Stimulated activated CD8-positive, alpha-beta memory T cell treated with anti-CD3 and anti-CD28 coated beads, Interleukin-12 subunit alpha, Interleukin-12 subunit beta, amount 100 ng/mL, for 1 hour (primary cell): ENCODE measurements around the gene PBX2.
"Not testable (repeated sequence)": the region's sequence is repeated elsewhere in the genome, so short reads cannot be mapped to it uniquely, and the experiment has no call there.

Experiments used
- DNase-seq: peaks from one replicate; pipeline ENCODE4 v3.0.0-alpha.2; 2020; ENCODE audit warnings: low read depth

PBX2 gene

DNA sequence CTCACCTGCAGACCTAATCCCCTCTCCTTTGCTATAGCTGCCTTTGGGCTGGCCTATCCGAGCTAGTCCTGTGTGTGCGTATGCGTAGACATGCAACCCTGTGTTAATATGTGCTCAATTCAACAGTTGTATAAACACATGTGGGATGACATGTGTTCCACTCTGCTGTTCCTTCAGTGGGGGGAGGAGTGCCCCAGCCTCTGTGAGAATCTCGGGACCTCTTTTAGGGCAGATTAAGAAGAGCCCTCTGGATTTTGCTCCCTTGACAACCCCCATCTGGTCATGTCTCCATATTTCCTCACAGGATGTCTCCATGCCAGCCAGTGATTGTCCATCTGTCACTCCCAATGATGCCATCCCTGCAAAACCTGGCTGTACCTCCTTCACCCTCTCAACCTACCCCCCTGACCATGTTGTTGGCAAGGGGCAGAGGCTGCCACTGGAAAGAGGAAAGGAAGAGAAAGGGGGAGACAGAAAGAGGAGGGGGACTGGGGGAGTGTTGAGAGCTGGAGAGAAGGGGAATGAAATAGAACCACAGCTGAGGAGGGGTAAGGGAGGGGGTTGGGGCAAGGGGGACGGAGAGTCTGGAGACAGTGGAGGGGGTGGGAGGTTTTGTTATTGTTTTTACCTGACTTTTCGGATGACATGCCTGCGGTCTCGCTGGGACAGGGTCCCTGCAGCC is 38.7 kb downstream of the PBX2 start:
- no peak for DNase-seq

DNA sequence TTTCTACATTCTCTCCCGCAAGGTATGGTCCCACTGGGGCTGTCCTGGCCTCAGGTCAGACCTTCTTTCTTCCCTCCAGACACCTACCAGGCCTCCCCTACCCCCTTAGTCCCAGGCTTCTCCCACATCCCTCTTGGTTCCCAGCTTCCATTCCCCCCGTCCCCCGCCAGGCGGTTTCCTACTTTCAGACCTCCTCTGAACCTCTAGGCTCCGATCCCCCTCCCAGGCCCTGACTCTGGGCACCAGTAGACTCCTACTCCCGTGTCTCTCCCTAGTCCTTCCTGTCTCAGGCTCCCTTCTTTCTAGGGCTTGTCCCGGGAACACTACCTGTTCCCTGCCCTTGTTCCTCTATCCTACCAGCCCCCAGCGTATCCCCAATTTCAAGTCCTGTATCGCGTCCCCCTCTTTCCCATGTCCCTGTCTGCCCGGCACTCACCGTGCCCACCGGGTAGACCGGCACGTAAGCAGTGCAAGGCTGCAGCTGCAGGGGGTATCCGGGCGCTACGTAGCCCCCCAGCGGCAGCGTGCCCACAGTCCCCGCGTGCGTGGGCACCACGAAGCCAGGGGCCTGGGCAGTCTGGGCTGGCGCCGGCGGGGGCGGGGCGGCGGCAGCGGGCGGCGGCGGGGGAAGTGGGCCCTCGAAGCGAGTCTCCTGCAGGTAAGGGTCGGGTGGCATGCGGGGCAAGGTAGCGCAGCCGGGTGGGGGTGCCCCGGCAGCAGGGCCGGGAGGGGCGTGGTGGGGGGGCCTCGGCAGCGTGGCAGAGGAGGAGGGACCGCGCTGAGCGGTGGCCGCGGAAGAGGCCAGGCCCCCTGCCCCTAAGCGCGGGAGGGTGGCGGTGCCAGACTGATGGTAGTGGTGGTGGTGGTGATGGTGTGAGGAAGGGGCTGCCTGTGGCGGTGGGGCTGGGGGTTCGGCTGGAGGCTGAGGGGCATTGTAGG is 39.8 kb downstream of the PBX2 start:
- DNase-seq: no peak

DNA sequence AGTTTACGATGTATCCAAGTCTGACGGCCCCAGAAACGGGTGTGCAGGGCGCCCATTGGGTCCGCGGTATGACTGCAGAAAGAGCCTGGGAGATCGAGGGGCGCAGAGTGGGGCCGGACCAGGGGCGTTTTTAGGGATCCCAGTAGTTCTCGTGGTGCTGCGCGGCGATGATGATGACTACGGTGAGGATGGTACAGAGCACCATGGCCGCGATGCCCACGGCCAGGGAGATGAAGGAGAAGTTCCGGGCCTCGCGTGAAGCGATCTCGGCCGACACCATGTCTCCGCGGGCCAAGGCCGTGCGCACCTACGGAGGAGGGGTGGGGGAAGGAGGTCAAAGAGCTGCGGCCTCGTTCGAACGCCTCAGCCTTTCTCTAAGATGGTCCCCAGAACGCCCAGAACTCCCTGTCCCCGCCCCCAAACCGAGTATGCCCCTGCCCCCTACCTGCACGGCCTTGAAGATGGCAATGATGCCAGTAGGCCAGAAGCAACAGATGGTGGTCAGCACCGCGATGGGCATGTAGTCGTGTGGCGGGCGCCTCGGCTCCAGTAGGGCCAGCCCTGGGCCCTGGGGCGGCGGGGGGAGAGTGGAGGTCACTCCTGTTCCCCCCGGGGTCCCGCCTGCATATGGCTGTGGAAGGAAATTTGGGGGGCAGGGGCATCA is 40.8 kb downstream of the PBX2 start:
- DNase-seq: no peak

DNA sequence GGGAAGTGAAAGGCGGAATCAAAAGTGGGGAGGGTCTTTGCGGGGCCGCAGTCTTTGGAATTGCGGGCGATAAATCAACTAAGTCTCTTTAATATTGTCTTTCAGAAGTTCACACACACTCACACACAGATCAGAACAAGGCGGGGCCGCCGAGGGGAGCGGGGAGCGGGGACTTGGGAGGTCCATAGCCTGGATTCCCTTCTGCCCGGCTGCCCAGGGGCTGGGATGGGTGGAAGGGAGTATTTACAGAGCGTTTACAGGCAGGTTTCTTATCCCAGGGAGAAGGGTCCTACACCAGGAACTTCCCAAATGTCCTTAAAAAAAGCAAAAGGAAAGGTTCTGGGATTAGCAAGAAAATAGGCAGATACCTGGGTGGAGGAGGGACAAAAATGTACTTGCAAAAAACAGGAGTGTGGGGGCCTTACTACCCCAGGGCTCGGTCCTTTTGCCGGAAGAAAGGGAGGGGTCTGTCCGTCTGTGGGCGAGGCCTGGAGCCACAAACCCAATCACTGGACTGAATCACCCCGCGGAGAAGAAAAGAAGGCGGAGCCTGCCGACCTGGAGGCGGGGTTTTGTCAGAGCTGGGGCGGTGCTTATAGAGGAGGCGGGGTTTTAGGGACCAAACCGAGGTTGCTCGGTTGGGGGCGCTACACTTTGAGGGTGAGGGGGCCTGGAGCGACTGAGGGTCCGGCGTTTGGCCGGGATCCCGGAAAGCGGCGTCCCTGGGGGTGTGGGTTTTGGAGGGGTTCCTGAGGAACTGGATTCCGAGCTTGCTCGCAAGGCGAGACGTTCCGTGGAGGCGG is 41.5 kb downstream of the PBX2 start:
- peak; percentile 47 for DNase-seq

DNA sequence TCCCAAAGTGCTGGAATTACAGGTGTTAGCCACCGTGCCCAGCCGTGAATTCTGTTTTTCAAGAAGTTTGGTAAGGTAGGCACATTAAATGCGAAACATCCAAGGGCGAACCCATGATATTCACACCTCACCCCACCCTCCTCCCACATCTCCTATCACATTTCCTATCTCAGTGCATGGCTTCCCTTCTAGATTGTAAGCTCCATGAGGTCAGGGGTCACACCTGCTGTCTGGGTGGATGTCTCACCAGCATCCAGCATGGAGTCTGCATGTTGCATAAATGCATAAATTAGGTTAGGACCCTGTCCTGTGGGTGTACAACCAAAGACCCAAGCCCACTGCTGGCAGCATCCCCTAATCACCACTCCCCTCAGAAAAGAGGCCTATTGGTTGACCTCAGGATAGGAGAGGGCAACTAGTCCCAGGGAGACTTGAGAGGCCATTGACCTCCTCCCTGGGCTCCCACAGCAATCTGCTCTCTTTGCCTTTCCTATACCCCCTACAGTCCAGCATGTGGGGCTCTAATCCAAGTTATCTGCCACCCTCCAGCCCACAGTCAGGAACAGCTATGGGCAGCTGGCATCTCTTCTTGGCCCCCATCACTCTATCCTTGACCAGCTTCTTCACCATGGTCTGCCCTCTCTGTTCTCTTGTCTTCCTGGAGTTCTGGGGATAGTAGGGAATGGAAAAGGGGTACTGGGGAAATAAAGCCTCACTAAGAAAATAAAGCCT is 42.4 kb downstream of the PBX2 start:
- no peak for DNase-seq

DNA sequence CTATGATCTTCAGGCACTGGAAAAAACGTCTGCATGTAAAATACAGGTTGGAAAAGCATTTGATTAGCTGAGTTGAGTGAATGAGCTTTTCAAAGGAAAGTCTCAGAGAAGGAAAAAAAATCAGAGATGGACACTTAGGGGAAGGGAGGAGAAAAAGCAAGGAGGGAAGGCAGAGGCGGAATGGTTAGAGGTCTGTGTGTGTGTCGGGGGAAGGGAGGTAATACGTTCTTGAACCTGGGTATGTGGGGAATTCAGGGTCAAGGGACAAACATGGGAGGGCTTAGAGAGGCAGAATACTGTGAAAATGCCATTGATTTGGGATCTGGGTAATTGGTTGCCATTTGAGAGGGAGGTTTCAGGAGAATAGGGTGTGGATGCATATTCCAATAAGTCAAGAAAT is 43.3 kb downstream of the PBX2 start:
- no peak for DNase-seq

DNA sequence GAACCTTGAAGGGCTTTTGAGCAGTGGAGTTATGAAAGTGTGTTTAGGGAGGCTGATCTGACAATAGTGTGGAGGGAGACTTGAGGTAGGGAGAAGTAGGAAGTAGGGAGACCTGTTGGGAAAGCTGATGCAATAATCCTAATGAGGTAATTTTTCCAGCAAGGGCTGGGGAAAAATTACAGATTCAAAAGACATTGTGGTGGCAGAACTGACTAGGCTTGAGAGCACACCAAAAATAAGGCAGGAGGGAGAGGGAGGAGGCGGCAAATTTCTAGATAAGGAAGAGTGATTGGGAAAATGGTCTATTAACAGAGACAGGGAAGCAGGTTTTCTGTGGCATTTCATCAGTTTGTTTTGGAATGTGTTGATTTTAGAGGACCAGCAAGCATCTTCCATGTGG is 43.7 kb downstream of the PBX2 start:
- DNase-seq: no peak

DNA sequence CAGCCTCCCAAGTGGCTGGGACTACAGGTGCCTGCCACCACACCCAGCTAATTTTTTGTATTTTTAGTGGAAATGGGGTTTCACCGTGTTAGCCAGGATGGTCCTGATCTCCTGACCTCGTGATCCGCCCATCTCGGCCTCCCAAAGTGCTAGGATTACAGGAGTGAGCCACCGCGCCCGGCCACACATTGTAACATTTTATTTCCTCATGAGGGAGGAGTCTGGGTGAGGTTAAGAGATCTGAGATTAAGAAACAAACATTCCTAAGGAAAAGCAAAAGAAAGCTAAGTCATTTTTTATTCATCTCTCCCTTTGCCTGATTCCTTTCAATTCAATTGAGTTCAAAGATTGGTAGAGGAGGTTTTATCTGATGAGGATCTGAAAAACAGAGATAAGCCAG is 45.8 kb downstream of the PBX2 start:
- DNase-seq: not testable (repeated sequence)

DNA sequence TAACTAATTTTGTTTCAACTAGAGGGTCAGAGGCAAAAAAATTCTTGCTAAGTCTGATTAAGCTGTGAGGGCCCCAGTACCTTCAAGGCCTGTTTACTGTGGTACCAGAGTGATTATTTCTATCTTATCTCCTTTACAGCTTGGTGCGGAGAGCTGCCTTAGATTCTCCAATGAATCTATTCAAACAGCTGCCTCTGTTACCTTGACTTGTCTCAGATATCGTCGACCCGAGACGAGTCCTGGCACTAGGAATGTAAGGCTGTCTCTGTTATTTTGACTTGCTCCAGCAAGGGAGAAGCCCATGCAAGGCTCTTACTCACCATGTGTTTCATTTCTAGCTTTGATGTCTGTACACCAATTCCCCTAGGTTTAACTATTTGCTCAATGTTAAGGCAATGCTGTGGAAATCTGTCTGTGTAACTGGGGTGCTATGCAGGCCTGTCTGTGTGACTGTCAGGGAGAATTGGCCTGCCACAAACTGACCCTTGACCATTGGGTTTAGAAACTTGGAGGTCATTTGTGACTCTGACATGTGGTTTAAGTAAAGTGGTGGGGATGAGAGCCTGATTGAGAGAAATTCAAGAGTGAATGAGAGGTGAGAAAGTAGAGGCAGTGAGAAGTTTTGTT is 49.5 kb downstream of the PBX2 start:
- DNase-seq: no peak

DNA sequence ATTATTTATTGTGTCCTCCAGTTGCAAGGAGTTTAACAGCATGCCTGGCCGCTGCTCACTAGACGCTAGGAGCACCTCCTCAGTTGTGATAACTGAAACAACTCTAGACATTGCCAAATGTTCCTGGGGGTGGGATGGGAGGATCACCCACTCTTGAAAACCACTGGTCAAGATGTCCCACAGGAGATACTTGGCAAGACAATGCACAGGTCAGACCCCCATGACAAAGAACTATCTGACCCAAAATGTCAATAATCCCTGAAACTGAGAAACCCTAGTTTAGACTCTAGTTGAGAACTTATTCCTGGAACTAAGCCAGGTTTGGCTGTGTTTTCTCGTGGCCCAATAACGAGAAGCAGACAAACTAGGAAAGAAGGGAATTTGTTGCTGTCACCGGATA is 50.4 kb downstream of the PBX2 start:
- DNase-seq: no peak

DNA sequence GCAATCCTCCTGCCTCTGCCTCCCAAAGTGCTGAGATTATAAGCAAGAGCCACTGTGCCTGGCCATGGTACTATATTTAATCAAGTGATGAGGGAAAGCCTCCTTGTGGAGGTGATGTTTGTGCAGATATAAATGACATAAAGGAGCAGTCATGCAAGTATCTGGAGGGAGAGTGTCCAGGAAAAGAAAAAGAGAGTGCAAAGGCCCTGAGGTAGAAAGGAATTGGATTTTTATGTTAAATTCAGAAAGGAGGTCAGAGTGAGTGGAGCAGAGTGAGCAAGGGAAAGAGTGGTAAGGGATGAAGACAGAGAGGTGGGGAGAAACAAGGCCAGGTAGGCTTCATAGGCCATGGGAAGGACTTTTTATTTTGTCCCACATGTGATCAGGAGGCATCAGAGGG is 52.5 kb downstream of the PBX2 start:
- DNase-seq: no peak
